Neural progenitor cell (in vitro differentiated cells): ENCODE data around the gene CD200R1.

Source experiments
- EZH2 ChIP-seq: fragments of 200-600 bp; sonication (generic); IDR thresholded peaks from 2 replicates; pipeline ENCODE4 v1.6.1; 2017; ENCODE audit warnings: antibody characterized with exemption, mild to moderate bottlenecking, moderate library complexity
- TF ChIP-seq, protein P1 (sequence below): fragments of 200-600 bp; sonication (generic); IDR thresholded peaks from 2 replicates; pipeline ENCODE4 v1.5.1; 2017; ENCODE audit warnings: antibody characterized with exemption, mild to moderate bottlenecking

DNA sequence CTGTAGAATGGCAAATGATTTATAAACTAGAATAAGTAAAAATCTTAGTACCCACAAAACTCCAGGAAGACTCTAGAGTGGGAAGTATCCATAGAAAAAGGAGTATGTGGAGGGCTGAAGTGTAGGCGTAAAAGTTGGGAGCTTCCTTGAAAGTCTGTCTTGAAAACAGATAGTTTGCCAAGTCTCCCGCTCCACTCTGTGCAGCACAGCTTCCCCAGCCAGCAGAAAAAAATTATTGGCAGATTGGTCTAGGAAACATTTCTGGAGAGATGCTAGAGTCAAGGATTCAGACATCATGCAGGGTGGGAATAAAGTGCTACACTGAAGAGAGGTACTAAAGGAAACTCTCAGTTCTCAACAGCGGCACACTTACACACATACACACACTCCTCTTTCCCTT is 74.8 kb downstream of the CD200R1 start:
- TF ChIP-seq, protein P1, sequence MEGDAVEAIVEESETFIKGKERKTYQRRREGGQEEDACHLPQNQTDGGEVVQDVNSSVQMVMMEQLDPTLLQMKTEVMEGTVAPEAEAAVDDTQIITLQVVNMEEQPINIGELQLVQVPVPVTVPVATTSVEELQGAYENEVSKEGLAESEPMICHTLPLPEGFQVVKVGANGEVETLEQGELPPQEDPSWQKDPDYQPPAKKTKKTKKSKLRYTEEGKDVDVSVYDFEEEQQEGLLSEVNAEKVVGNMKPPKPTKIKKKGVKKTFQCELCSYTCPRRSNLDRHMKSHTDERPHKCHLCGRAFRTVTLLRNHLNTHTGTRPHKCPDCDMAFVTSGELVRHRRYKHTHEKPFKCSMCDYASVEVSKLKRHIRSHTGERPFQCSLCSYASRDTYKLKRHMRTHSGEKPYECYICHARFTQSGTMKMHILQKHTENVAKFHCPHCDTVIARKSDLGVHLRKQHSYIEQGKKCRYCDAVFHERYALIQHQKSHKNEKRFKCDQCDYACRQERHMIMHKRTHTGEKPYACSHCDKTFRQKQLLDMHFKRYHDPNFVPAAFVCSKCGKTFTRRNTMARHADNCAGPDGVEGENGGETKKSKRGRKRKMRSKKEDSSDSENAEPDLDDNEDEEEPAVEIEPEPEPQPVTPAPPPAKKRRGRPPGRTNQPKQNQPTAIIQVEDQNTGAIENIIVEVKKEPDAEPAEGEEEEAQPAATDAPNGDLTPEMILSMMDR, result no peak
- TF ChIP-seq EZH2, result no peak
